NCI-H2196 (cell line): ENCODE measurements around the gene MAPK6.
"Not testable (repeated sequence)": the region's sequence is repeated elsewhere in the genome, so short reads cannot be mapped to it uniquely, and the experiment has no call there.

Experiments used
- DNase-seq: peaks from one replicate; lab custom pipeline; 2025; ENCODE audit not compliant: unreplicated experiment; lab: John Stamatoyannopoulos, UW

MAPK6 gene

DNA sequence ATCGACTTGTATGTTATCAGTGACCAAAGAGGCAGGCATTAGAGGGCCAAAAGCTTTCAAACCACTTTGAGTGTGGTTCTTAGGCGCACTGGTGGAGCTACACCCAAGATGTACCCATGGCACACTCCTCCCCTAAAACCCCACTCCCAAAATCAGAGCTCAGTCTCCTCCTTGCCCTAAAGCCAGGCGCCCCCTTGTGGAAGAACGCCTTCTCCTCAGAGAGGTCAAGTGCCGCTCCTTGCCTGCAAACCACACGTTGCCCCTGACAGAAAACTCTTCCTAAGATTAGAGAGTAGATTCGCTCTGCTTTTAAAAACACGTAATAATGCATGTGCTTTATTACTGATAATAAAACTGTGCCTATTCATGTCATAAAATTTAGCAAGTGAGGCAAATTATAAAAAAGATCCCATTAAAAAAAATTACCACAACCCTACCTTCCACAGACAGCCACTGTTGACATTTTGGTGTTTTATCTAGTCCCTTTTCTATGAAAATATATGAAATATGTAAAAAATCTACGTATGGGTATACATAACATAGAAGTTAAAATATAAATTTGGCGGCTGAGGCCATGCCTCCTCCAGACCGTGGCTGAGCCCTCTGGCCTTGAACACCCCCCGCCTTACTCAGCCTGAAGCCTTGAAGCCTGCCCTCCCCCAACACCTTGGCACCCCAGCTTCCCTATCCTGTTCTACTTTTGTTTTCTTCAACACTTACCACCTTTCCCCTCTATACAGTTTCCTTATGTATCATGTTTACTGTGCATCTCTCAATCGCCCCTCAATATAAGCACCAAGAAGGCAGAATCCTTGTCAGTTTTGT lies 60.1 kb downstream of the MAPK6 start:
- DNase-seq: peak; percentile 64

- DNase-seq: peak; percentile 20
Observed at GRCh38 chr15:52080031-52080430, 61.0 kb downstream of the MAPK6 start.

GRCh38 chr15:52080706-52081392 lies 61.8 kb downstream of the MAPK6 start:
- no peak for DNase-seq

- DNase-seq: no peak
Observed at GRCh38 chr15:52082197-52083036, 63.4 kb downstream of the MAPK6 start.

- DNase-seq: not testable (repeated sequence)
Observed at GRCh38 chr15:52083037-52083359, 64.0 kb downstream of the MAPK6 start.

- no peak for DNase-seq
Observed at GRCh38 chr15:52083603-52084002, 64.6 kb downstream of the MAPK6 start.

DNA sequence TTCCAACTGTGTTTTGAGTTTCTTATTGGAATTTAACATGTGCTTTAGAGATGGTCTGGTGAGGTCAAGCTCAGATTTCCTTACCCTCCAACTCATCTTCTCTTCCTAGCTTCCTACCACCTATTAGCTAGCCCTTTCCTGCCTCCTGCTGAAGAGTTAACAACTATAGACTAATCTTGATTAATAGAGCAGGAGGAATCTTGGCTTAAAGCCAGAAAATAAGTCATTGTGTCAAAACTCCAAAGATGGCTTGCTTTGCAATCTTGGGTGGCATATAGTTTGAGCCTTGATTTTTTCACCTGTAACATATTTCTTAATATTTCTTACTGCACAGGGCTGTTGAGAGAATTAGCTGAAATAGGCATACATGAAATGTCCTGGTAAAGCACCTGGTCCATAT lies 66.3 kb downstream of the MAPK6 start:
- DNase-seq: no peak

GRCh38 chr15:52086011-52086786 lies 67.2 kb downstream of the MAPK6 start:
- no peak for DNase-seq

DNA sequence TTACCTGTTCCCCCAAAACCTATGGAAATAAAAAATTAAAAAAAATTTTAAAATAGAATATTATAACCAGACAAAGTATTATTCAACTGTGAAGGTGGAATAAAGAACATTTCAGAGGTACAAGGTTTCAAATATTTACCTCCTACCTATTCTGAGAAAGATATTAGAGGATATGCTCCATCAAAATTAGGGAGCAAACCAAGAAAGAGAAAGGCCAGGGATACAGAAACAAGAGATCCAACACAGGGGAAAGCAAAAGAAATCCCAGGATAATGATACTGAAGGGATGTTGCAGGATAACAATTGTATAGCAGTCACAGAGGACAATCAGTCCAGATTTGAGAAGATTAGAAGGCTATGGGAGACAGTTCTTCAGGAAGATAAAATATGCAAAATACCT lies 71.2 kb downstream of the MAPK6 start:
- DNase-seq: no peak

- no peak for DNase-seq
Observed at GRCh38 chr15:52093167-52093538, 74.1 kb downstream of the MAPK6 start.

DNA sequence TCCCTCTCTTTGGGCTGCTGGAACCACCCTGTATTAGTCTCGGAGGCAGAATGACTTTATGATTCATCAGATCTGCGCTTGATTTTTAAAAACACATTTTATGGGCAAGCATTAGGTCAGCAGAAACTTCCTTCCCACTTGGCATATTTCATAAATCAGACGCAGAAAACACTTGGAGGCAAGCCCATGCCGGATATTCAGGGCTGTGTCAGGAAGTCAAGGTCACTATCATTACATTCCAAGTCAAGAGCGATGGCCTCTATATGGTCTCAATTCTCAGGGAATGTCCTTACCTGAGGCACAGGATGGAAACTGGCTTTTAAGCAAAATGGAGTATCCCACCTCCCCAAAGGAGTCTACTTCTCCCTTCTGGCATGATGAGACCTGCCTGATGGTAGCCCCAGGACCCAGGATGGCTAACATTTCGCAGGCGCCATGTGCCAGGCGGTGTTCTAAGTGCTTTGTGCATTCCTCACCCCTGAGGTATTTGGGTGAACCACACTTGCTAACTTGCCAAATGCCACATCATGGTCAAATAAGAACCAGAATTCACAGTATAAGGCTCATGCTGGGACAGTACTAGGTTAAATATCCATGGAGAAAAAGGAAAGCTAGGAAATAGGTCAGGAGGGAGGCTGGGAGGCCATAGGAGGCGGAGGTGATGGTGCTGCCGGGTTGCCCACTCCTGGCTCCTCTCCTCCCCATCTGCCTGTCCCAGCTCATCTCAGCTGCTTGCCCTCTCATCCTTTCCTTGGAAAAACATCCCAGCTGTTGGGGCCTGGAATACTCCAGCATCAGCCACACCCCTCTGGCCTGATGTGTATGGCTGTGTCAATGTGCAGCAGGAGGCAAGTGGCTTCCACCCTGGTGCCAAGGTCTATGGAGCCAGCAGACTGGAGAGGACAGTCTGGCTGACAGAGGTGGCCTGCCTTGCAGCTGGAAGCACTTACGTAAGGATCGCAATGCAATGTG lies 74.8 kb downstream of the MAPK6 start:
- no peak for DNase-seq

DNA sequence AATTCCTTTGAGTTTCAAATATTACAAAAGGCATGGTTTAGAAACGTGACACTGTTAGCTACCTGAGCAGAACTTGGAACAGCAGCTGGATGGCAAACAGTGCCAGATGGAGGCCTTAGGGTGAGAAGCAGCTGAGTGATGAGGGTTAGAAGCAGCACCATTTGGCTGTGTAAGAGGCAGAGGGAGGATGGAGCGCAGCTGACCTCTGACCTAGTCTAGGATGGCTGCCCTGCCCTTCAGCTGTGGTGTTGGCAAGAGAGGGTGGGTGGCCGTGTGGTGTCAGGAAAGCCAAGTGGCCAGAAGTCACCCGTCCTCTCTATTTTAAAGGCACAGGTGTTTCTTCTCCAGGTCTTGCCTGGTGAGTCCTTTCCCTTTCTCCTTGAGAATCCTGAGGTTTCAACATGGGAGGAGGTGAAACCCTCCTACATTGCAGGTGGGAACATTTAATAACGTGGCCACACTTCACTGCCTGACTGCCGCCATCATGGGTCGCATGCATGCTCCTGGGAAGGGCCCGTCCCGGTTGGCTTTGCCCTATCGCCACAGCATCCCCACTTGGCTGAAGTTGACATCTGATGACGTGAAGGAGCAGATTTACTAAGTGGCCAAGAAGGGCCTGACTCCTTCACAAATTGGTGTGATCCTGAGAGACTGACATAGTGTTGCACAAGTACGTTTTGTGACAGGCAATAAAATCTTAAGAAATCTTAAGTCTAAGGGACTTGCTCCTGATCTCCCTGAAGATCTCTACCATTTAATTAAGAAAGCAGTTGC lies 76.0 kb downstream of the MAPK6 start:
- no peak for DNase-seq

GRCh38 chr15:52095597-52096262 lies 76.7 kb downstream of the MAPK6 start:
- no peak for DNase-seq

DNA sequence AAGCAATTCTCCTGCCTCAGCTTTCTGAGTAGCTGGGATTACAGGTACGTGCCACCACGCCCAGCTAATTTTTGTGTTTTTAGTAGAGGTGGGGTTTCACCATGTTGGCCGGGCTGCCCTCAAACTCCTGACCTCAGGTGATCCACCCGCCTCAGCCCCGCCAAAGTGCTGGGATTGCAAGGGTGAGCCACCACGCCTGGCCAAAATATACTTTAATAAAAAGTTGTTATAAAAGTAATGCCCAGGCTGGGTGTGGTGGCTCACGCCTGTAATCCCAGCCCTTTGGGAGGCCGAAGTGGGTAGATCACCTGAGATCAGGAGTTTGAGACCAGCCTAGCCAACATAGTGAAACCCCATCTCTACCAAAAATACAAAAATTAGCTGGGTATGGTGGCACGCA lies 77.5 kb downstream of the MAPK6 start:
- not testable (repeated sequence) for DNase-seq

DNA sequence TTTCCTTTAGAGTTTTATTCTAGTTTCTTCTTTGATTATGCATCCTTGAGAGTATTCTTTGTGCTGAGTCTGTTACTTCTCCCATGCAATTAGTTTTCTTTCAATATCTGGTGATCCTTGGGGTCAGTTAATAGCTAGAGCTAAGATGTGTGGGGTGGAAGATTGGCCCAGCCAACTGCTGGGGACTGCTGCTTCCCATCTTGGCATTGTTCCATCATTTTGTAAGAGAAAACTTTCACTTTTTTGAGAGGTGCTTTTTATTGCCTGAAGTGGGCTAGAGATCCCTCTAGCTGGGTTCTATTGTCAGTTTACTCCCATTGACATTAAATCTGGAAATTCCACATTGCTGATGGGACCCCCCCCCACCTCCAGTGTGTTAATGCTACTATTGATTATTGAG lies 78.2 kb downstream of the MAPK6 start:
- no peak for DNase-seq

DNA sequence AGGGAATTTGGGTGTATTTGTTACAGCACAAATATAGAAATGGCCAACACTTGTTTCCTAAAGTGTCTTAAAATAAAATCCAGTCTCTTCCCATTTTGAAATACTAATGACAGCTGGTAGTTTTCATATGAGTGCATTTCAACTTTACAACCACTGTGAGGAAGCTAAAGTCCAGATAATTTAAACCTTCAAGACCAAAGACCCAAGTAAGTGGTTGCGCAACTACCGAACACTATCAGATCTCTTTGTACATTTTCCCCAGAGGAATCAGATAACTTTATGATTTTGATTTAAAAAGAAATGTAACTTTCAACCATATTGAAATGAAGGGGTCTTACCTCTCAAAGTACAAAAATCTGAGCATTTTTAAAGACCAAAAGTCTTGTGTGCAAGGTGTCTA lies 79.3 kb downstream of the MAPK6 start:
- DNase-seq: no peak

DNA sequence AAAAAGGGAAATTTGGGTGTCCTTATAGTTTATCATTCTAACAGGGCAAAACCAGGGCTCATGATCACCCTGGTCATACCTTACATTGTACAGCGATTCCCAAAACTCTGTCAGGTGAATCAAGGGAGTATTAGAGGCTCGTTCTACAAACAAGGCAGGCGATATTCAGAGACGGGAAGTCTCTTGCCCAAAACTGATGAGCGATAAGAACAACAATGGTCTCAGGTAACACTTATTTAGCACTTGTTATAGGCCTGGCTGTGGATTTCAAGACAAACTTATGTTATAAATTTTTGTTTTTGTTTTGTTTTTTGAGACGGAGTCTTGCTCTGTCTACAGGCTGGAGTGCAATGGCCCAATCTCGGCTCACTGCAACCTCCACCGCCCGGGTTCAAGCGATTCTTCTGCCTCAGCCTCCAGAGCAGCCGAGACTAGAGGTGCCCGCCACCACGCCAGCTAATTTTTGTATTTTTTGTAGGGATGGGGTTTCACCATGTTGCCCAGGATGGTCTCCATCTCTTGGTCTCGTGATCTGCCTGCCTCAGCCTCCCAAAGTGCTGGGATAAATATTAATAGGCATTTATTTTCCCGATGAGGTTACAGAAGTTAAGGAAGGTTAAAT lies 80.7 kb downstream of the MAPK6 start:
- DNase-seq: no peak

DNA sequence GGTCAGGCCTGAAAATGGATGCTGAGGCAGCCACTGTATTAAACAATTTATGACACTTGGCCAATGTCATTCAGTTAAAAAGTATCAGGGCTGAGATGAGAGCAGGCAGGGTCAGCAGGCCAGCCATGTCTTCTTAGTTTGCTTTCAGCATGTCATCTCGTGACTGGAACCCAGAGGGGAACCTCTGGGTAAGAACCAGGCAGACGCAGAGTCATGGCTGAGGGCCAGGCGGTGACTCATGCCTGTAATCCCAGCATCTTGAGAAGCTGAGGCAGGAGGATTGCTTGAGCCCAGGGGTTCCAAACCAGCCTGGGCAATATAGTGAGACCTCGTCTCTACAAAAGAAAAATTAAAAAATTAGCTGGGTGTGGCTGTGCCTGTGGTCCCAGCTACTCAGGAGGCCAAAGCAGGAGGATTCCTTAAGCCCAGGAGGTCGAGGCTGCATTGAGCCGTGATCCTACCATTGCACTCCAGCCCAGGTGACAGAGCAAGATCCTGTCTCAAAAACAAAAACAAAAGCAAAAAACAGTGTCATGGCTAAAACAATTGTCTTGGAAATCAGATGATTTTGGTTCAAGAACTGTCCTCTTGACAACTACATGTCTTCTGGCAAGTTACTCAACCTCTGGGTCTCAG lies 81.9 kb downstream of the MAPK6 start:
- no peak for DNase-seq
